ENCODE data around the gene SLC7A4. TPM values are rescaled to one million over a fixed set of nuclear protein-coding genes. Genes with fewer than 3 reads are reported as not detected.

SLC7A4 gene
- total RNA-seq, 2 donors from 2014 or later: not detected

- Mint-ChIP-seq H3K4me1 (ENCODE audit: low read depth in 2 of 2) (peaks cover 11 to 15% of the 10 kb centered on the region in 2 donors), H3K27me3 (no peaks in the 10 kb centered on the region), H3K9me3 (no peaks in the 10 kb centered on the region), H3K36me3 (no peaks in the 10 kb centered on the region), H3K27ac (no peak overlapping the region), H3K4me3 (no peak overlapping the region)
- no peak for ATAC-seq
- DNase-seq (ENCODE audit: low spot score): no peak
Observed at GRCh38 chr22:20997536-20998257, 34.7 kb downstream of the SLC7A4 start.

- Mint-ChIP-seq H3K4me1 (ENCODE audit: low read depth in 2 of 2) (peaks cover 7 to 11% of the 10 kb centered on the region in 2 donors), H3K9me3 (no peaks in the 10 kb centered on the region), H3K4me3 (no peak overlapping the region), H3K36me3 (no peaks in the 10 kb centered on the region), H3K27me3 (no peaks in the 10 kb centered on the region), H3K27ac (no peak overlapping the region)
- DNase-seq (ENCODE audit: low spot score): no peak
- no peak for ATAC-seq
Observed at GRCh38 chr22:20996598-20997535, 35.5 kb downstream of the SLC7A4 start.

- Mint-ChIP-seq H3K27me3 (no peaks in the 10 kb centered on the region), H3K27ac (no peak overlapping the region), H3K4me1 (ENCODE audit: low read depth in 2 of 2) (peaks cover under 1 to 2% of the 10 kb centered on the region in 2 donors), H3K4me3 (no peak overlapping the region), H3K36me3 (no peaks in the 10 kb centered on the region), H3K9me3 (no peaks in the 10 kb centered on the region)
- ATAC-seq (no peak), DNase-seq (ENCODE audit: low spot score) (no peak)
Observed at GRCh38 chr22:20996031-20996410, 36.3 kb downstream of the SLC7A4 start.

- H3K4me1 Mint-ChIP-seq (ENCODE audit: low read depth in 2 of 2): no peaks in the 10 kb centered on the region
- H3K9me3 Mint-ChIP-seq: no peaks in the 10 kb centered on the region
- no peak overlapping the region for H3K27ac Mint-ChIP-seq
- no peaks in the 10 kb centered on the region for H3K27me3 Mint-ChIP-seq
- DNase-seq (ENCODE audit: low spot score) (no peak), ATAC-seq (no peak)
- H3K4me3 Mint-ChIP-seq: no peak overlapping the region
- H3K36me3 Mint-ChIP-seq: no peaks in the 10 kb centered on the region
Observed at GRCh38 chr22:20995329-20996030, 36.9 kb downstream of the SLC7A4 start.

DNA sequence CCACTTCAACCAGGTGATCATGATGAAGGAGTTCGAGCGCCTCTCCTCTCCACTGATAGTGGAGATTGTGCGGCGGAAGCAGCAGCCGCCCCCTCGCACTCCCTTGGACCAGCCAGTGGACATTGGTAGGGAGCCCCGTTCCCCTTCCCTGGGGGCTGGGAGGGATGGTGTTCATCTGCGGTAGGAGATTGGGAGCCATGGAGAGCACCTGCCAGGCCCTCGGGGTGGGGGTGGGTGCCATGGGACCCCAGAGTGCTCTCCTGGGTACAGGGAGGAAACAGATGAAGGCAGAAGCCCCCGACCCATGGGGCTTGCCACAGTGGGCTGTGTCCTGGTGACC lies 37.5 kb downstream of the SLC7A4 start:
- ATAC-seq (no peak), DNase-seq (ENCODE audit: low spot score) (no peak)
- no peaks in the 10 kb centered on the region for H3K36me3 Mint-ChIP-seq
- H3K4me1 Mint-ChIP-seq (ENCODE audit: low read depth in 2 of 2): no peaks in the 10 kb centered on the region
- no peak overlapping the region for H3K4me3 Mint-ChIP-seq
- no peaks in the 10 kb centered on the region for H3K27me3 Mint-ChIP-seq
- H3K27ac Mint-ChIP-seq: no peak overlapping the region
- H3K9me3 Mint-ChIP-seq: no peaks in the 10 kb centered on the region

DNA sequence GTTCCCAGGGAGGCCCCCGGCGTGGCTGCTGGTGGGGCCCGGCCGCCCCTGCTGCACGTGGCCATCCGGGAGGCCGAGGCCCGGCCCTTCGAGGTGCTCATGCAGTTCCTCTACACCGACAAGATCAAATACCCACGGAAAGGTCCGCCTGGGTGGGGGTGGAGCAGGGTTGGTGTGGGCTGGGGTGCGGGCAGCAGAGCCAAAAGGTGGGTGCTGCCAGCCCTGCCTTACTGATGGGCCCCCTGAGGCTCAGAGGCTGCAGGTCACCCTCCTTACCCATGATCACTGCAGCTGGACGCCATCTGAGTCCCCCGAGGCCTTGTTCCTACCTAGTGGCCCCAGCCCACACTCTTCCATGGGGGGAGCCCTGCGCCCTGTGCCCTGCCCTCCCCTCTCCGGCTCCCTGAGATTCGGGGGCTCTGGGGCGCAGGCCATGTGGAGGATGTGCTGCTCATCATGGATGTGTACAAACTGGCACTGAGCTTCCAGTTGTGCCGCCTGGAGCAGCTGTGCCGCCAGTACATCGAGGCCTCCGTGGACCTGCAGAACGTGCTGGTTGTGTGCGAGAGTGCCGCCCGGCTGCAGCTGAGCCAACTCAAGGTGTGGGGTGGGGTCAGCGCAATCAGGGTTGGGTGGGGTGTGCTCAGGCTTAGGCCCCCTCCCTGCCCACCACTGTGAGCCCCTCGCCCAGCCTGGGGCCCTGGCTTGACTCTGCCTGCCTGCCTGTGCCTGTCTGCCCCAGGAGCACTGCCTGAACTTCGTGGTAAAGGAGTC lies 38.0 kb downstream of the SLC7A4 start:
- no peak overlapping the region for H3K4me3 Mint-ChIP-seq
- H3K27ac Mint-ChIP-seq: no peak overlapping the region
- DNase-seq (ENCODE audit: low spot score) (no peak), ATAC-seq (no peak)
- H3K36me3 Mint-ChIP-seq: no peaks in the 10 kb centered on the region
- H3K9me3 Mint-ChIP-seq: no peaks in the 10 kb centered on the region
- H3K27me3 Mint-ChIP-seq: no peaks in the 10 kb centered on the region
- H3K4me1 Mint-ChIP-seq (ENCODE audit: low read depth in 2 of 2): no peaks in the 10 kb centered on the region

- DNase-seq (ENCODE audit: low spot score) (no peak), ATAC-seq (no peak)
- Mint-ChIP-seq H3K36me3 (no peaks in the 10 kb centered on the region), H3K27ac (no peak overlapping the region), H3K4me3 (no peak overlapping the region), H3K4me1 (ENCODE audit: low read depth in 2 of 2) (no peaks in the 10 kb centered on the region), H3K27me3 (no peaks in the 10 kb centered on the region), H3K9me3 (no peaks in the 10 kb centered on the region)
Observed at GRCh38 chr22:20993304-20994127, 38.8 kb downstream of the SLC7A4 start.

DNA sequence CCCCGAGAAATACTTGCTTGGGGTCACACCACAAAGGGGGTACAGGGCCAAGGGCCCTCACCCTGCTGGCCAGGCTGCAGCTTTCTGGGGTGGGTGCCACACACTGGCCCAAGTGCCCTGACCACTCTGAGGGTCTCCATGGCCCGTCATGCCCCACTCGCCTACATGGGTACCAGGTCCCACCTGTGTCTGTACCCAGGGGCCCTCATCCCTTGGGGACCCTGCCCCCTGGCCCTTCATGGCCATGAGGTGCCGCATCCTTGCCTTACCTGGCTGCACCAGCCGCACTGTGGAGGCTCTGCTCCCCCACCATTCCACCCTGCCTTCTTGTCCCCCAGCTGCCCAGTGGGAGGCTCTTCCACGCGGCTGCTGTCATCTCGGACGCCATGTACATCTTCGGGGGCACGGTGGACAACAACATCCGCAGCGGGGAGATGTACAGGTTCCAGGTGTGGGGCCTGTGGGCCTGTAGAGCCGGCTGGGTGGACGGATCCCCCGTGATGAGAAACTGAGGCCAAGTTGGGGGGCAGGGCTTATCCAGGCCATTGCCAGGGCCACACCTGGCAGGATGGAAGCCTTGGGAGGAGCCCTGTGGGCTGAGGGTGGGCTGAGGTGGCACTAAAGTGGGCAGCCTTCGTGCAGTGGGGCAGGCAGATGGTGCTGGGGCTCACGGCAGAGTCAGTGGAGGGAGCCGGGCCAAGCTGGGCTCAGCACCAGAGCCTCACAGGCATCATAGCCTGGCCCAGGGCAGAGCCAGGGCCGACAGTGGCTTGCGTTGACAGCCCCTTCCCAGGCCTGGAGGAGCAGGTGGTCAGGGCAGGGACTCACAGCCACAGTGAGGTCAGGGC lies 39.7 kb downstream of the SLC7A4 start:
- Mint-ChIP-seq H3K4me1 (ENCODE audit: low read depth in 2 of 2) (no peaks in the 10 kb centered on the region), H3K9me3 (no peaks in the 10 kb centered on the region), H3K27me3 (no peaks in the 10 kb centered on the region), H3K36me3 (no peaks in the 10 kb centered on the region), H3K27ac (no peak overlapping the region), H3K4me3 (no peak overlapping the region)
- ATAC-seq (no peak), DNase-seq (ENCODE audit: low spot score) (no peak)

GRCh38 chr22:20992056-20992442 lies 40.3 kb downstream of the SLC7A4 start:
- no peak overlapping the region for H3K4me3 Mint-ChIP-seq
- no peaks in the 10 kb centered on the region for H3K4me1 Mint-ChIP-seq (ENCODE audit: low read depth in 2 of 2)
- no peak overlapping the region for H3K27ac Mint-ChIP-seq
- H3K27me3 Mint-ChIP-seq: no peaks in the 10 kb centered on the region
- H3K36me3 Mint-ChIP-seq: no peaks in the 10 kb centered on the region
- no peak for DNase-seq (ENCODE audit: low spot score)
- ATAC-seq: no peak
- H3K9me3 Mint-ChIP-seq: no peaks in the 10 kb centered on the region

DNA sequence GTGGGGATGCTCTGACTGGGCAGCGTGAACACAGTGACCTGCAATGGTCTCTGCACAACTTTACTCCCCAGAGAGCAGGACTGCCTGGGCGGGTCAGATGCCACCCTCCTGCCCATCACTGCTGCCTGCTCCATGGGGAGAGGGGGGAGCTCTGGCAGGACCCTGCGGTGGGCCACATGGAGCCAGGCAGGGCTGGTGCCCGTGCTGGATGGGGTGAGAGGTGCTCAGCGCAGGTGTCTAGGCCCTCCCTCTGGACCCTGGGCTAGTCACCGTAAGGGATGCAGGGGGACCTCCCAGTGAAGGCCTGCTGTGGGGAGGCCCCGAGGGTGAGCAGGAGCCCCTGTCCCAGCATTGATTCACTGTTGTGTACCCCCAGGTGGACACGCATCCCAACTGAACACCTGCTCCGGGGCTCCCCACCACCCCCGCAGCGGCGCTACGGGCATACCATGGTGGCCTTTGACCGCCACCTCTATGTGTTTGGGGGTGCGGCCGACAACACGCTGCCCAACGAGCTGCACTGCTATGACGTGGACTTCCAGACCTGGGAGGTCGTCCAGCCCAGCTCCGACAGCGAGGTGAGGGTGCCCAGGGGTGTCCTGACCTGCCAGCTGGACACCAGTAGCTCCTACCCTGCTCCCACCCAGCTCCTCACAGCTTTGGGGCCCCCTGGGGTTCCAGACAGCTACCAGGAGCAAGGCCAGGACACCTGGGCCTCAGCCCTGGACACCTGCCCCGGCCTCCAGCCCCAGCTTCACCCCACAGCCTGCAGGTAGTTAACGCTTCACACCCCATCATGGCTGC lies 40.9 kb downstream of the SLC7A4 start:
- Mint-ChIP-seq H3K27ac (no peak overlapping the region), H3K4me1 (ENCODE audit: low read depth in 2 of 2) (peaks cover 1 to 2% of the 10 kb centered on the region in 2 donors), H3K27me3 (no peaks in the 10 kb centered on the region), H3K4me3 (no peak overlapping the region), H3K36me3 (peaks cover 3% of the 10 kb centered on the region), H3K9me3 (no peaks in the 10 kb centered on the region)
- DNase-seq (ENCODE audit: low spot score): no peak
- ATAC-seq: peak in 1 of 2 donors; percentile 14

DNA sequence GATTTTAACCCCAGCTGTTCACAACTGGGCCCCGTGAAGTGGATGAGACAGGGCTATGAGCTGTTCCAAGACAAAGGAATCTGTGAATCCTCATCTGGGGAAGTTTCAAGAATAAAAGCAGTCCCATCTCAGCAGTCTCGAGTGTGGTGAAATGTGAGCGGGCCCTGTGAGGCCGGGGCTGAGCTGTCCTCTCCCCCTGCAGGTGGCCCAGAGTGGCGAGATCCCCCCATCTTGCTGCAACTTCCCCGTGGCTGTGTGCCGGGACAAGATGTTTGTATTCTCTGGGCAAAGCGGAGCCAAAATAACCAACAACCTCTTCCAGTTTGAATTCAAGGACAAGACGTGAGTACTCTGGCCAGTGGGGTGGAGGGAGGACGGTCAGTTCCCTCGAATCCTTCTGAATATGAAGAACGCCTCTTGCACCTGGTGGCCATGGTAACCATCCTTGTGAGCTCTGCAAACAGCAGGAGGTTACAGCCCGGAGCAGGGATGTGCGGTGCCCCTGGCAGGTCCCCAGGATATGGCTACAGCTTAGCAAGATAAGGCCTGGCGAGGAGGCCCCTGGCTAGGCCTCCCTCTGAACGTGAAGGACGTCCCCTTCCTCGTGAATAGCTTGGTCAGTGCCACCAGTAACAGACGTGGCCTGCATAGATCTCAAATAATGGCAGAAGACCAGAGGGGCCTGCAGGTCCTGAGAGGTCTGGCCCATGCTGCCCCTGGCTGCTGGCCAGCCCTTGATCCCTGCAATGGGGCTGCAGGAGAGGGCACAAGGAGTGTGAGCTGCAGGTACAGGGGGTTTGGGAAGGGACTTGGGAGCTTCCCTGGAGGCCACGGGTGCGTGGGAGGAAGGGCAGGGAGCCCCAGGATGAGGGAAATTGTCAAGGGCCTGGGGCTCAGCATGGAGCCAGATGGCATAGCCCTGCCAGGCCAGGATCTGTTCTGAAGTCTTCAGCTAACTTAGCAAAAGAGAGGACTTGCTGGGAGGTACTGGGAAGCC lies 41.9 kb downstream of the SLC7A4 start:
- Mint-ChIP-seq H3K9me3 (no peaks in the 10 kb centered on the region), H3K4me3 (no peak overlapping the region), H3K36me3 (peaks cover 7% of the 10 kb centered on the region), H3K27ac (no peak overlapping the region), H3K27me3 (no peaks in the 10 kb centered on the region), H3K4me1 (ENCODE audit: low read depth in 2 of 2) (peaks cover 4 to 5% of the 10 kb centered on the region in 2 donors)
- ATAC-seq (no peak), DNase-seq (ENCODE audit: low spot score) (no peak)
